Measurements from ENCODE around the gene WIPF2.

GRCh38 chr17:40311575-40311974 is 92.5 kb downstream of the WIPF2 start:
- TF ChIP-seq CTCF (IDR thresholded peaks at IDR 0.05; ENCODE audit: low read depth, low read length) (no peak), EZH2phosphoT487 (IDR thresholded peaks at IDR 0.05; ENCODE audit: low read depth) (no peak)

Data from OCI-LY3 (cell line).